Measurements from ENCODE around the gene SLC15A4.

SLC15A4 gene

GRCh38 chr12:128794661-128795529 lies 28.9 kb downstream of the SLC15A4 start:
- Histone ChIP-seq H3K27me3 (ENCODE audit: control insufficient read depth, insufficient read depth, low read length, poor library complexity, severe bottlenecking) (no peaks in the 10 kb centered on the region), H3K4me1 (ENCODE audit: control insufficient read depth, insufficient read depth, low read length) (peaks cover 14% of the 10 kb centered on the region), H3K27ac (ENCODE audit: insufficient read depth, low read depth, low read length, poor library complexity, severe bottlenecking) (no peak overlapping the region), H3K9me3 (ENCODE audit: control insufficient read depth, low read length) (no peaks in the 10 kb centered on the region), H3K4me3 (ENCODE audit: insufficient read depth, low read depth, low read length) (no peak overlapping the region), H3K36me3 (ENCODE audit: control insufficient read depth, insufficient read depth, low read length) (peaks cover 5% of the 10 kb centered on the region)
- WGBS, 2 experiments = 85% methylated on average over 20 of the region's 20 CpGs

- H3K4me3 ChIP-seq (ENCODE audit: insufficient read depth, low read depth, low read length) = no peak overlapping the region
- H3K36me3 ChIP-seq (ENCODE audit: control insufficient read depth, insufficient read depth, low read length) = peaks cover 5% of the 10 kb centered on the region
These were observed 30.1 kb downstream of the SLC15A4 start for GRCh38 chr12:128793701-128794100.

GRCh38 chr12:128792881-128793280 lies 30.9 kb downstream of the SLC15A4 start:
- 95 to 96% methylated on average over 16 to 17 of the region's 17 CpGs for WGBS, 2 experiments
- no peaks in the 10 kb centered on the region for H3K27me3 ChIP-seq (ENCODE audit: control insufficient read depth, insufficient read depth, low read length, poor library complexity, severe bottlenecking)
- no peak overlapping the region for H3K4me3 ChIP-seq (ENCODE audit: insufficient read depth, low read depth, low read length)
- H3K27ac ChIP-seq (ENCODE audit: insufficient read depth, low read depth, low read length, poor library complexity, severe bottlenecking) = no peak overlapping the region
- no peaks in the 10 kb centered on the region for H3K9me3 ChIP-seq (ENCODE audit: control insufficient read depth, low read length)
- peaks cover 10% of the 10 kb centered on the region for H3K4me1 ChIP-seq (ENCODE audit: control insufficient read depth, insufficient read depth, low read length)
- peaks cover 5% of the 10 kb centered on the region for H3K36me3 ChIP-seq (ENCODE audit: control insufficient read depth, insufficient read depth, low read length)

More at GRCh38 chr12:128793701-128794100, 30.1 kb downstream of the SLC15A4 start:
- H3K9me3 ChIP-seq (ENCODE audit: control insufficient read depth, low read length) = no peaks in the 10 kb centered on the region
- no peaks in the 10 kb centered on the region for H3K27me3 ChIP-seq (ENCODE audit: control insufficient read depth, insufficient read depth, low read length, poor library complexity, severe bottlenecking)
- 95 to 96% methylated on average over 6 of the region's 6 CpGs for WGBS, 2 experiments
- H3K4me1 ChIP-seq (ENCODE audit: control insufficient read depth, insufficient read depth, low read length) = peaks cover 14% of the 10 kb centered on the region
- no peak overlapping the region for H3K27ac ChIP-seq (ENCODE audit: insufficient read depth, low read depth, low read length, poor library complexity, severe bottlenecking)

GRCh38 chr12:128792398-128792797 lies 31.4 kb downstream of the SLC15A4 start:
- 95% methylated on average over 15 of the region's 15 CpGs for WGBS, 2 experiments
- peaks cover 6% of the 10 kb centered on the region for H3K4me1 ChIP-seq (ENCODE audit: control insufficient read depth, insufficient read depth, low read length)
- no peak overlapping the region for H3K4me3 ChIP-seq (ENCODE audit: insufficient read depth, low read depth, low read length)
- peaks cover 5% of the 10 kb centered on the region for H3K36me3 ChIP-seq (ENCODE audit: control insufficient read depth, insufficient read depth, low read length)
- no peak overlapping the region for H3K27ac ChIP-seq (ENCODE audit: insufficient read depth, low read depth, low read length, poor library complexity, severe bottlenecking)
- H3K27me3 ChIP-seq (ENCODE audit: control insufficient read depth, insufficient read depth, low read length, poor library complexity, severe bottlenecking) = no peaks in the 10 kb centered on the region
- no peaks in the 10 kb centered on the region for H3K9me3 ChIP-seq (ENCODE audit: control insufficient read depth, low read length)

GRCh38 chr12:128791395-128792322 lies 32.1 kb downstream of the SLC15A4 start:
- Histone ChIP-seq H3K4me3 (ENCODE audit: insufficient read depth, low read depth, low read length) (no peak overlapping the region), H3K27ac (ENCODE audit: insufficient read depth, low read depth, low read length, poor library complexity, severe bottlenecking) (no peak overlapping the region), H3K36me3 (ENCODE audit: control insufficient read depth, insufficient read depth, low read length) (peaks cover 5% of the 10 kb centered on the region), H3K27me3 (ENCODE audit: control insufficient read depth, insufficient read depth, low read length, poor library complexity, severe bottlenecking) (no peaks in the 10 kb centered on the region), H3K9me3 (ENCODE audit: control insufficient read depth, low read length) (no peaks in the 10 kb centered on the region), H3K4me1 (ENCODE audit: control insufficient read depth, insufficient read depth, low read length) (no peaks in the 10 kb centered on the region)
- WGBS, 2 experiments = 94 to 95% methylated on average over 23 of the region's 24 CpGs

- H3K4me3 ChIP-seq (ENCODE audit: insufficient read depth, low read depth, low read length) = no peak overlapping the region
- H3K27ac ChIP-seq (ENCODE audit: insufficient read depth, low read depth, low read length, poor library complexity, severe bottlenecking) = no peak overlapping the region
- no peaks in the 10 kb centered on the region for H3K27me3 ChIP-seq (ENCODE audit: control insufficient read depth, insufficient read depth, low read length, poor library complexity, severe bottlenecking)
- 95 to 96% methylated on average over 15 of the region's 15 CpGs for WGBS, 2 experiments
- no peaks in the 10 kb centered on the region for H3K4me1 ChIP-seq (ENCODE audit: control insufficient read depth, insufficient read depth, low read length)
- no peaks in the 10 kb centered on the region for H3K9me3 ChIP-seq (ENCODE audit: control insufficient read depth, low read length)
- peaks cover 5% of the 10 kb centered on the region for H3K36me3 ChIP-seq (ENCODE audit: control insufficient read depth, insufficient read depth, low read length)
These were observed 32.9 kb downstream of the SLC15A4 start for GRCh38 chr12:128790653-128791373.

GRCh38 chr12:128790221-128790620 lies 33.5 kb downstream of the SLC15A4 start:
- Histone ChIP-seq H3K9me3 (ENCODE audit: control insufficient read depth, low read length) (no peaks in the 10 kb centered on the region), H3K27me3 (ENCODE audit: control insufficient read depth, insufficient read depth, low read length, poor library complexity, severe bottlenecking) (no peaks in the 10 kb centered on the region), H3K4me1 (ENCODE audit: control insufficient read depth, insufficient read depth, low read length) (no peaks in the 10 kb centered on the region), H3K36me3 (ENCODE audit: control insufficient read depth, insufficient read depth, low read length) (peaks cover 5% of the 10 kb centered on the region), H3K4me3 (ENCODE audit: insufficient read depth, low read depth, low read length) (no peak overlapping the region), H3K27ac (ENCODE audit: insufficient read depth, low read depth, low read length, poor library complexity, severe bottlenecking) (no peak overlapping the region)
- WGBS, 2 experiments = 88 to 89% methylated on average over 11 of the region's 11 CpGs

- 84 to 85% methylated on average over 11 to 12 of the region's 12 CpGs for WGBS, 2 experiments
- Histone ChIP-seq H3K4me3 (ENCODE audit: insufficient read depth, low read depth, low read length) (no peak overlapping the region), H3K27ac (ENCODE audit: insufficient read depth, low read depth, low read length, poor library complexity, severe bottlenecking) (no peak overlapping the region), H3K4me1 (ENCODE audit: control insufficient read depth, insufficient read depth, low read length) (no peaks in the 10 kb centered on the region), H3K9me3 (ENCODE audit: control insufficient read depth, low read length) (no peaks in the 10 kb centered on the region), H3K27me3 (ENCODE audit: control insufficient read depth, insufficient read depth, low read length, poor library complexity, severe bottlenecking) (no peaks in the 10 kb centered on the region), H3K36me3 (ENCODE audit: control insufficient read depth, insufficient read depth, low read length) (peaks cover 5% of the 10 kb centered on the region)
These were observed 34.3 kb downstream of the SLC15A4 start for GRCh38 chr12:128789356-128789929.

GRCh38 chr12:128787827-128788226 lies 35.9 kb downstream of the SLC15A4 start:
- no peaks in the 10 kb centered on the region for H3K36me3 ChIP-seq (ENCODE audit: control insufficient read depth, insufficient read depth, low read length)
- no peak overlapping the region for H3K27ac ChIP-seq (ENCODE audit: insufficient read depth, low read depth, low read length, poor library complexity, severe bottlenecking)
- 73 to 78% methylated on average over 2 of the region's 2 CpGs for WGBS, 2 experiments
- H3K27me3 ChIP-seq (ENCODE audit: control insufficient read depth, insufficient read depth, low read length, poor library complexity, severe bottlenecking) = no peaks in the 10 kb centered on the region
- no peaks in the 10 kb centered on the region for H3K9me3 ChIP-seq (ENCODE audit: control insufficient read depth, low read length)
- no peaks in the 10 kb centered on the region for H3K4me1 ChIP-seq (ENCODE audit: control insufficient read depth, insufficient read depth, low read length)
- no peak overlapping the region for H3K4me3 ChIP-seq (ENCODE audit: insufficient read depth, low read depth, low read length)
